CD4-positive, alpha-beta T cell (primary cell): ENCODE measurements around the gene CD300A. TPM values are rescaled to one million over a fixed set of nuclear protein-coding genes. Genes with fewer than 3 reads are reported as not detected.

Source experiments
- ATAC-seq: fragments of 200-7000 bp; cut with Tn5 transposase; one replicate; pipeline ENCODE4 v1.10.0; 2022; ENCODE audit warnings: mild to moderate bottlenecking; ENCODE audit not compliant: poor library complexity
- CTCF ChIA-PET: fragments of 350-600 bp; sonication (Branson Sonifier 250); formaldehyde crosslinking; loops from one replicate; lab custom pipeline; 2021; ENCODE audit warnings: antibody characterized with exemption, inconsistent platforms; lab: Charles Lee
- POLR2A ChIA-PET: fragments of 350-600 bp; sonication (Branson Sonifier 250); formaldehyde crosslinking; loops from one replicate; lab custom pipeline; 2021; ENCODE audit warnings: antibody characterized with exemption, inconsistent platforms; lab: Charles Lee
- DNase-seq, 14 experiments: peaks; one replicate each; pipeline ENCODE4 v3.0.0-alpha.2; 2013 to 2020; ENCODE audit warnings: mixed read lengths in 2 of 14
- H3K27ac ChIP-seq, 2 donors: one replicate each; pipeline versions ENCODE4 v1.5.1 to v1.7.0; 2013; ENCODE audit warnings: low read length in 2 of 2, low read depth in 1 of 2, mild to moderate bottlenecking in 1 of 2
- H3K27me3 ChIP-seq, 2 experiments: 1 replicate in 1 of 2; 2 replicates in 1 of 2; pipeline versions ENCODE4 v1.6.1 to v1.7.0; 2013; ENCODE audit warnings: low read length in 2 of 2, control low read depth in 1 of 2, mild to moderate bottlenecking in 1 of 2, moderate library complexity in 1 of 2; ENCODE audit not compliant: insufficient read depth in 2 of 2, control insufficient read depth in 1 of 2
- H3K36me3 ChIP-seq: one replicate; pipeline ENCODE4 v1.6.1; 2013; ENCODE audit warnings: low read length, control low read depth; ENCODE audit not compliant: insufficient read depth
- H3K4me1 ChIP-seq: one replicate; pipeline ENCODE4 v1.6.1; 2013; ENCODE audit warnings: low read length, control low read depth; ENCODE audit not compliant: insufficient read depth
- H3K4me3 ChIP-seq: one replicate; pipeline ENCODE4 v1.5.1; 2013; ENCODE audit warnings: mild to moderate bottlenecking, low read length, moderate library complexity
- H3K9me3 ChIP-seq, 2 experiments: 1 replicate in 1 of 2; 2 replicates in 1 of 2; pipeline versions ENCODE4 v1.6.1 to v1.7.0; 2013; ENCODE audit warnings: low read length in 2 of 2, mild to moderate bottlenecking in 2 of 2, control low read depth in 1 of 2, moderate library complexity in 1 of 2; ENCODE audit not compliant: control insufficient read depth in 1 of 2, insufficient read depth in 1 of 2
- H3K27ac Mint-ChIP-seq: one replicate; pipeline ENCODE4 v1.8.0; 2020; ENCODE audit warnings: mixed read lengths
- H3K27me3 Mint-ChIP-seq: one replicate; pipeline ENCODE4 v1.8.0; 2021; ENCODE audit warnings: mixed read lengths
- H3K36me3 Mint-ChIP-seq: one replicate; pipeline ENCODE4 v1.8.0; 2021; ENCODE audit warnings: low read depth, mixed read lengths
- H3K4me1 Mint-ChIP-seq: one replicate; pipeline ENCODE4 v1.8.0; 2021; ENCODE audit warnings: low read depth, mixed read lengths
- H3K4me3 Mint-ChIP-seq: one replicate; pipeline ENCODE4 v1.8.0; 2020; ENCODE audit warnings: mild to moderate bottlenecking, mixed read lengths
- H3K9me3 Mint-ChIP-seq: one replicate; pipeline ENCODE4 v1.8.0; 2020; ENCODE audit warnings: mixed read lengths
- intact Hi-C, 2 experiments: fragments of 100-400 bp; cut with DNase I in 1 of 2; cut with micrococcal nuclease in 1 of 2; formaldehyde crosslinking; loops; one replicate each; pipeline versions ENCODE4 v1.15.1 to v1.9.0; 2023 to 2025; cut with DNase I, micrococcal nuclease
- total RNA-seq, 174 experiments: library from RNA in 2 of 174; stranded (reverse) in 2 of 174; gene quantifications; one replicate each; pipeline ENCODE4 v1.2.3 and lab custom pipeline; 2021 to 2026
- TF ChIP-seq, protein P1 (sequence below): fragments of 200-600 bp; IDR thresholded peaks from one replicate; pipeline ENCODE4 v1.8.0; 2022; ENCODE audit warnings: antibody characterized with exemption, mild to moderate bottlenecking

CD300A gene
- total RNA-seq, 2 experiments from 2014 or later, result 1.8 to 2.6 TPM

- peaks cover 7% of the 10 kb centered on the region for H3K4me1 Mint-ChIP-seq
- H3K27me3 Mint-ChIP-seq, result peaks cover 6% of the 10 kb centered on the region
- Histone ChIP-seq H3K9me3 (no peaks in the 10 kb centered on the region), H3K27me3 (peaks cover 0 to 3% of the 10 kb centered on the region in 2 experiments), H3K4me1 (peaks cover 3% of the 10 kb centered on the region), H3K36me3 (no peaks in the 10 kb centered on the region), H3K4me3 (no peak overlapping the region), H3K27ac (no peak overlapping the region)
- DNase-seq, result peak; percentile 48 to 83 (median 66)
- ATAC-seq, result peak; percentile 78
- ChIA-PET POLR2A (interaction anchor here (1.4 kb wide), 1 partner anchor 39 kb away, joined by 4 read pairs; no protein-coding TSS in a partner anchor), CTCF (interaction anchor here (1.1 to 1.7 kb wide), 3 partner anchors 114 to 126 kb away, joined by 3 to 4 read pairs (median 4); partner anchors contain the start of gene GPR142)
- H3K36me3 Mint-ChIP-seq, result no peaks in the 10 kb centered on the region
- intact Hi-C loops, result loop anchor here (1.0 to 10.0 kb wide), 8 partner anchors 39 to 189 kb away; no protein-coding TSS in a partner anchor
- H3K4me3 Mint-ChIP-seq, result no peak overlapping the region
- no peak overlapping the region for H3K27ac Mint-ChIP-seq
- TF ChIP-seq, protein P1, sequence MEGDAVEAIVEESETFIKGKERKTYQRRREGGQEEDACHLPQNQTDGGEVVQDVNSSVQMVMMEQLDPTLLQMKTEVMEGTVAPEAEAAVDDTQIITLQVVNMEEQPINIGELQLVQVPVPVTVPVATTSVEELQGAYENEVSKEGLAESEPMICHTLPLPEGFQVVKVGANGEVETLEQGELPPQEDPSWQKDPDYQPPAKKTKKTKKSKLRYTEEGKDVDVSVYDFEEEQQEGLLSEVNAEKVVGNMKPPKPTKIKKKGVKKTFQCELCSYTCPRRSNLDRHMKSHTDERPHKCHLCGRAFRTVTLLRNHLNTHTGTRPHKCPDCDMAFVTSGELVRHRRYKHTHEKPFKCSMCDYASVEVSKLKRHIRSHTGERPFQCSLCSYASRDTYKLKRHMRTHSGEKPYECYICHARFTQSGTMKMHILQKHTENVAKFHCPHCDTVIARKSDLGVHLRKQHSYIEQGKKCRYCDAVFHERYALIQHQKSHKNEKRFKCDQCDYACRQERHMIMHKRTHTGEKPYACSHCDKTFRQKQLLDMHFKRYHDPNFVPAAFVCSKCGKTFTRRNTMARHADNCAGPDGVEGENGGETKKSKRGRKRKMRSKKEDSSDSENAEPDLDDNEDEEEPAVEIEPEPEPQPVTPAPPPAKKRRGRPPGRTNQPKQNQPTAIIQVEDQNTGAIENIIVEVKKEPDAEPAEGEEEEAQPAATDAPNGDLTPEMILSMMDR, result peak; percentile 90
- H3K9me3 Mint-ChIP-seq, result no peaks in the 10 kb centered on the region
Measured at GRCh38 chr17:74493331-74493833, 26.9 kb downstream of the CD300A start.

DNA sequence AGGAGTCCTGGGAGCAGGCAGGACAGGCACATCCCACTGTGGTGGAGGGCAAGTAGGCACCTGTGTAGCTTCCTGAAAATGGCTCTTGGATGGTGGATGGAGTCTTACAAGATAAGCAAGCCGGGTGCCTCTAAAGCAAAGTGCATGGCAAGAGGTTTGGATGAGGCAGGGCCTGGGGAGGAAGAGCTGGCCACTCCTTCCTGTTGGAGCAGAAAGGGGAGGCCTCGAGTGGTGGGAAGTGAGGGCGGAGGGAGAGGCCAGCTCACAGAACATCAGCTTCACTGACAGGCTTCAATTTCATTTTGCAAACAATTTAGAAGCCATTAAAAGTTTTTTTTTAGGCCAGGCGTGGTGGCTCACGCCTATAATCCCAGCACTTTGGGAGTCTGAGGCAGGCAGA lies 31.0 kb downstream of the CD300A start:
- ChIA-PET CTCF (no interaction called here), POLR2A (no interaction called here)
- Histone ChIP-seq H3K4me3 (no peak overlapping the region), H3K36me3 (no peaks in the 10 kb centered on the region), H3K27ac (no peak overlapping the region), H3K9me3 (no peaks in the 10 kb centered on the region), H3K27me3 (peaks cover 0 to 3% of the 10 kb centered on the region in 2 experiments), H3K4me1 (no peaks in the 10 kb centered on the region)
- Mint-ChIP-seq H3K4me1 (peaks cover 7% of the 10 kb centered on the region), H3K27me3 (peaks cover 6% of the 10 kb centered on the region), H3K36me3 (no peaks in the 10 kb centered on the region), H3K9me3 (no peaks in the 10 kb centered on the region), H3K4me3 (no peak overlapping the region), H3K27ac (no peak overlapping the region)
- DNase-seq (no peak), ATAC-seq (no peak)
- TF ChIP-seq, protein P1, result no peak
- intact Hi-C loops, result loop anchor here in 1 of 2 experiments (10.0 kb wide), 1 partner anchor 193 kb away; no protein-coding TSS in a partner anchor

GRCh38 chr17:74499992-74500391 lies 33.6 kb downstream of the CD300A start:
- intact Hi-C loops, result loop anchor here in 1 of 2 experiments (10.0 kb wide), 1 partner anchor 195 kb away; no protein-coding TSS in a partner anchor
- no peak overlapping the region for H3K4me3 Mint-ChIP-seq
- ATAC-seq (no peak), DNase-seq (no peak)
- Histone ChIP-seq H3K27ac (no peak overlapping the region), H3K4me3 (no peak overlapping the region), H3K36me3 (no peaks in the 10 kb centered on the region), H3K27me3 (peaks cover 0 to 3% of the 10 kb centered on the region in 2 experiments), H3K4me1 (no peaks in the 10 kb centered on the region), H3K9me3 (no peaks in the 10 kb centered on the region)
- no peaks in the 10 kb centered on the region for H3K4me1 Mint-ChIP-seq
- no peaks in the 10 kb centered on the region for H3K36me3 Mint-ChIP-seq
- ChIA-PET POLR2A (no interaction called here), CTCF (interaction anchor here (0.6 kb wide), 1 partner anchor 62 kb away, joined by 3 read pairs; no protein-coding TSS in a partner anchor)
- H3K9me3 Mint-ChIP-seq, result no peaks in the 10 kb centered on the region
- H3K27me3 Mint-ChIP-seq, result no peaks in the 10 kb centered on the region
- TF ChIP-seq, protein P1, result no peak
- no peak overlapping the region for H3K27ac Mint-ChIP-seq
